ENCODE measurements around the gene FLRT3. TPM values are rescaled to one million over a fixed set of nuclear protein-coding genes. Genes with fewer than 3 reads are reported as not detected.

Gene FLRT3
- total and polyA plus RNA-seq, 2 donors (not counting 1 experiment from before 2014, with no cell fraction given), result not detected

DNA sequence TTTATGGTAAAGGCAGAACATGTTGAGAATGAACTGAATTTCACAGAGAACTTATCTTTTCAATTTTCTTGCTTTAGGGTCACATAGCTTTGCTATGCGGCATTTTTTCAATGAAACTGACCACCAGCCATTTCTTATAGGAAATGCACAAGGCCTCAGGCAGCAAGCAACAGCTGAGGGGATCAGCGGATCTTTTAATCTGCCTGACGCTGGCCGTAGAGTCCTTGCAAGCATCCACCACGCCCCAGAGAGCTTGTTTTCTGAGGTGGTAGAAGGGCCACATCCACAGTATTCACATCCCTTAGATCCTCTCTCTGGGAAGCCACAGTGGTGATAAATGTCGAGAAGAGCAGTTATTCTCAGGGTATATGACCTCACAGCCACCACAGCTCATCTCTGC lies 34.3 kb downstream of the FLRT3 start:
- Histone ChIP-seq H4K20me1 (ENCODE audit: control insufficient read depth, insufficient read depth, low read length, poor library complexity, severe bottlenecking) (no peaks in the 10 kb centered on the region), H3K79me2 (ENCODE audit: control insufficient read depth, insufficient read depth, low read length) (no peaks in the 10 kb centered on the region), H3K4me2 (replicated peaks; ENCODE audit: low read depth, low read length, poor library complexity, severe bottlenecking) (no peak overlapping the region), H2AFZ (ENCODE audit: insufficient read depth, low read depth, low read length, poor library complexity, severe bottlenecking) (no peak overlapping the region), H3K27ac (ENCODE audit: low read length in 2 of 2) (no peak overlapping the region), H3K4me1 (ENCODE audit: control insufficient read depth in 2 of 2, insufficient read depth in 2 of 2, low read length in 2 of 2) (no peaks in the 10 kb centered on the region), H3K9me3 (ENCODE audit: control extremely low read depth in 1 of 3, control insufficient read depth in 2 of 3, insufficient read depth in 1 of 3, low read length in 2 of 3) (no peaks in the 10 kb centered on the region), H3K36me3 (replicated peaks in 1 of 2; ENCODE audit: control extremely low read depth in 1 of 2, control insufficient read depth in 1 of 2, extremely low read depth in 1 of 2, insufficient read depth in 2 of 2, low read length in 1 of 2) (no peaks in the 10 kb centered on the region), H3K4me3 (ENCODE audit: control extremely low read depth in 1 of 5, extremely low read depth in 1 of 5, insufficient read depth in 1 of 5, low read depth in 2 of 5, low read length in 4 of 5) (no peak overlapping the region), H3K27me3 (replicated peaks in 1 of 4; ENCODE audit: control extremely low read depth in 1 of 4, control insufficient read depth in 3 of 4, insufficient read depth in 4 of 4, low read length in 3 of 4) (no peaks in the 10 kb centered on the region), H3K9ac (ENCODE audit: low read length) (no peak overlapping the region)
- 100% methylated on average over 1 of the region's 6 CpGs for WGBS (ENCODE audit: insufficient coverage)
- Mint-ChIP-seq H3K27me3 (no peaks in the 10 kb centered on the region), H3K9me3 (ENCODE audit: insufficient read depth) (no peaks in the 10 kb centered on the region), H3K4me1 (peaks cover 1% of the 10 kb centered on the region), H3K27ac (no peak overlapping the region), H3K4me3 (no peak overlapping the region)
- POLR2A ChIA-PET, result no interaction called here
- ATAC-seq (ENCODE audit: low read depth) (no peak), DNase-seq (no peak)
- CTCF ChIA-PET, result no interaction called here
- no peak for TF ChIP-seq EZH2 (IDR thresholded peaks at IDR 0.05; ENCODE audit: borderline replicate concordance, insufficient read depth, low read depth, low read length, poor library complexity, severe bottlenecking)
- TF ChIP-seq, protein P1, sequence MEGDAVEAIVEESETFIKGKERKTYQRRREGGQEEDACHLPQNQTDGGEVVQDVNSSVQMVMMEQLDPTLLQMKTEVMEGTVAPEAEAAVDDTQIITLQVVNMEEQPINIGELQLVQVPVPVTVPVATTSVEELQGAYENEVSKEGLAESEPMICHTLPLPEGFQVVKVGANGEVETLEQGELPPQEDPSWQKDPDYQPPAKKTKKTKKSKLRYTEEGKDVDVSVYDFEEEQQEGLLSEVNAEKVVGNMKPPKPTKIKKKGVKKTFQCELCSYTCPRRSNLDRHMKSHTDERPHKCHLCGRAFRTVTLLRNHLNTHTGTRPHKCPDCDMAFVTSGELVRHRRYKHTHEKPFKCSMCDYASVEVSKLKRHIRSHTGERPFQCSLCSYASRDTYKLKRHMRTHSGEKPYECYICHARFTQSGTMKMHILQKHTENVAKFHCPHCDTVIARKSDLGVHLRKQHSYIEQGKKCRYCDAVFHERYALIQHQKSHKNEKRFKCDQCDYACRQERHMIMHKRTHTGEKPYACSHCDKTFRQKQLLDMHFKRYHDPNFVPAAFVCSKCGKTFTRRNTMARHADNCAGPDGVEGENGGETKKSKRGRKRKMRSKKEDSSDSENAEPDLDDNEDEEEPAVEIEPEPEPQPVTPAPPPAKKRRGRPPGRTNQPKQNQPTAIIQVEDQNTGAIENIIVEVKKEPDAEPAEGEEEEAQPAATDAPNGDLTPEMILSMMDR (IDR thresholded peaks at IDR 0.05), result no peak
- intact Hi-C loops (cut with micrococcal nuclease), result no loop called here

DNA sequence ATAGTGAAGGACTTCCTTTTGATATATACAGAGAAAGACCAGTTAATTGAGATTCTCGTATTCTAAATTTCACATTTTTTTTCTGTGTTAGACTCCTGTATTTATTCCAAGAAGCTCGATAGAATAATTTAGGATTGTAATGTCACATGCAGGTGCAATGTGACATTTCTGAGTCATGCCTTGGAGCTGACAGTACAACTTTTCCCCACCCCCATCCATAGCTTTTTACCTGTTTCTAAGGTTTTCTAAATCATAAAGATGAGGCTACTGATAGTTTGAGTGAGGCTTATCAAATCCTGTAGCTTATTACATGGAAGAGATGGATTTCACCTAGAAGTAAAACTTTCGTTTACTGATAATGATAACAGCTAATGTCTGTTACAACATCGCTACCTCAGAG lies 37.6 kb downstream of the FLRT3 start:
- Histone ChIP-seq H3K79me2 (ENCODE audit: control insufficient read depth, insufficient read depth, low read length) (no peaks in the 10 kb centered on the region), H3K9ac (ENCODE audit: low read length) (no peak overlapping the region), H3K4me2 (replicated peaks; ENCODE audit: low read depth, low read length, poor library complexity, severe bottlenecking) (no peak overlapping the region), H3K27me3 (replicated peaks in 1 of 4; ENCODE audit: control extremely low read depth in 1 of 4, control insufficient read depth in 3 of 4, insufficient read depth in 4 of 4, low read length in 3 of 4) (no peaks in the 10 kb centered on the region), H3K27ac (ENCODE audit: low read length in 2 of 2) (no peak overlapping the region), H3K9me3 (ENCODE audit: control extremely low read depth in 1 of 3, control insufficient read depth in 2 of 3, insufficient read depth in 1 of 3, low read length in 2 of 3) (no peaks in the 10 kb centered on the region), H2AFZ (ENCODE audit: insufficient read depth, low read depth, low read length, poor library complexity, severe bottlenecking) (no peak overlapping the region), H3K4me1 (ENCODE audit: control insufficient read depth in 2 of 2, insufficient read depth in 2 of 2, low read length in 2 of 2) (no peaks in the 10 kb centered on the region), H4K20me1 (ENCODE audit: control insufficient read depth, insufficient read depth, low read length, poor library complexity, severe bottlenecking) (no peaks in the 10 kb centered on the region), H3K36me3 (replicated peaks in 1 of 2; ENCODE audit: control extremely low read depth in 1 of 2, control insufficient read depth in 1 of 2, extremely low read depth in 1 of 2, insufficient read depth in 2 of 2, low read length in 1 of 2) (no peaks in the 10 kb centered on the region), H3K4me3 (ENCODE audit: control extremely low read depth in 1 of 5, extremely low read depth in 1 of 5, insufficient read depth in 1 of 5, low read depth in 2 of 5, low read length in 4 of 5) (no peak overlapping the region)
- H3K4me1 Mint-ChIP-seq, result no peaks in the 10 kb centered on the region
- ChIA-PET CTCF (no interaction called here), POLR2A (no interaction called here)
- no CpG with 5 or more reads among the region's 4 CpGs for WGBS (ENCODE audit: insufficient coverage)
- H3K27ac Mint-ChIP-seq, result no peak overlapping the region
- no peaks in the 10 kb centered on the region for H3K9me3 Mint-ChIP-seq (ENCODE audit: insufficient read depth)
- no peak for TF ChIP-seq EZH2 (IDR thresholded peaks at IDR 0.05; ENCODE audit: borderline replicate concordance, insufficient read depth, low read depth, low read length, poor library complexity, severe bottlenecking)
- TF ChIP-seq, protein P1 (IDR thresholded peaks at IDR 0.05), result no peak
- ATAC-seq (ENCODE audit: low read depth) (no peak), DNase-seq (no peak)
- no peak overlapping the region for H3K4me3 Mint-ChIP-seq
- intact Hi-C loops (cut with micrococcal nuclease), result no loop called here
- no peaks in the 10 kb centered on the region for H3K27me3 Mint-ChIP-seq

All from B cell (primary cell).